Lower lobe of right lung (tissue), 2 donors: Measurements from ENCODE around the gene HLTF. TPM values are rescaled to one million over a fixed set of nuclear protein-coding genes. Genes with fewer than 3 reads are reported as not detected.

Source experiments
- ATAC-seq, 2 donors: fragments of 200-7000 bp; cut with Tn5 transposase; one replicate each; pipeline ENCODE4 v1.9.1; 2020 to 2022; ENCODE audit warnings: mild to moderate bottlenecking in 2 of 2, moderate library complexity in 2 of 2
- DNase-seq: peaks from one replicate; pipeline ENCODE4 v3.0.0-alpha.2; 2020
- H3K27ac ChIP-seq: fragments of 200-600 bp; one replicate; pipeline ENCODE4 v1.8.0; 2022
- H3K27me3 ChIP-seq: fragments of 200-600 bp; one replicate; pipeline ENCODE4 v1.8.0; 2022; ENCODE audit warnings: low read depth
- H3K36me3 ChIP-seq: fragments of 200-600 bp; one replicate; pipeline ENCODE4 v1.8.0; 2022; ENCODE audit warnings: mild to moderate bottlenecking
- H3K4me1 ChIP-seq: fragments of 200-600 bp; one replicate; pipeline ENCODE4 v1.8.0; 2022
- H3K4me3 ChIP-seq: fragments of 200-600 bp; one replicate; pipeline ENCODE4 v1.8.0; 2022; ENCODE audit warnings: mild to moderate bottlenecking
- H3K9me3 ChIP-seq: fragments of 200-600 bp; one replicate; pipeline ENCODE4 v1.8.0; 2022
- CTCF ChIP-seq: fragments of 200-600 bp; IDR thresholded peaks from one replicate; pipeline ENCODE4 v1.8.0; 2022; ENCODE audit warnings: antibody characterized with exemption, mild to moderate bottlenecking
- intact Hi-C: fragments of 100-400 bp; cut with DNase I; formaldehyde crosslinking; loops from one replicate; pipeline ENCODE4 v1.11.0; 2022
- total RNA-seq: library from RNA; stranded (reverse); fragmentation: NEBNext Ultra II Directional; extraction: Animal tissue kit (Norgen Biotek cat#: 25700); gene quantifications from one replicate; pipeline ENCODE4 v1.2.1, GENCODE V29; 2021
- donor health status: DM: no; HTN: yes; CAD: no; lungs with severe emphysema.

The HLTF gene
- total RNA-seq, 1 donor from 2014 or later = 18.5 TPM

- no peak for TF ChIP-seq CTCF
- intact Hi-C loops = loop anchor here (5.0 kb wide), 1 partner anchor 149 kb away; no protein-coding TSS in a partner anchor
These were observed 36.6 kb upstream of the HLTF start for GRCh38 chr3:149122721-149123578.

GRCh38 chr3:149120051-149120972 is 34.0 kb upstream of the HLTF start:
- TF ChIP-seq CTCF = peak; percentile 60

More at GRCh38 chr3:149122721-149123578, 36.6 kb upstream of the HLTF start:
- H3K27ac ChIP-seq = no peak overlapping the region
- no peaks in the 10 kb centered on the region for H3K9me3 ChIP-seq
- H3K4me1 ChIP-seq = peaks cover 5% of the 10 kb centered on the region
- no peak for DNase-seq
- H3K36me3 ChIP-seq = no peaks in the 10 kb centered on the region
- H3K4me3 ChIP-seq = no peak overlapping the region
- H3K27me3 ChIP-seq = no peaks in the 10 kb centered on the region
- ATAC-seq = no peak

GRCh38 chr3:149119466-149119865 is 33.1 kb upstream of the HLTF start:
- no peaks in the 10 kb centered on the region for H3K36me3 ChIP-seq
- peaks cover 4% of the 10 kb centered on the region for H3K4me1 ChIP-seq
- H3K4me3 ChIP-seq = no peak overlapping the region
- no peak for DNase-seq
- H3K27ac ChIP-seq = no peak overlapping the region
- intact Hi-C loops = no loop called here
- H3K9me3 ChIP-seq = no peaks in the 10 kb centered on the region
- ATAC-seq = no peak
- H3K27me3 ChIP-seq = no peaks in the 10 kb centered on the region
- TF ChIP-seq CTCF = no peak

More at GRCh38 chr3:149120051-149120972, 34.0 kb upstream of the HLTF start:
- DNase-seq = no peak
- H3K4me3 ChIP-seq = no peak overlapping the region
- H3K36me3 ChIP-seq = no peaks in the 10 kb centered on the region
- no peak overlapping the region for H3K27ac ChIP-seq
- intact Hi-C loops = loop anchor here (5.0 kb wide), 1 partner anchor 152 kb away; no protein-coding TSS in a partner anchor
- no peaks in the 10 kb centered on the region for H3K9me3 ChIP-seq
- peak; percentile 83 to 91 for ATAC-seq
- H3K4me1 ChIP-seq = peaks cover 4% of the 10 kb centered on the region
- no peaks in the 10 kb centered on the region for H3K27me3 ChIP-seq

GRCh38 chr3:149118724-149119123 is 32.4 kb upstream of the HLTF start:
- Histone ChIP-seq H3K4me3 (no peak overlapping the region), H3K27ac (no peak overlapping the region), H3K9me3 (no peaks in the 10 kb centered on the region), H3K4me1 (peaks cover 4% of the 10 kb centered on the region), H3K27me3 (no peaks in the 10 kb centered on the region), H3K36me3 (no peaks in the 10 kb centered on the region)
- DNase-seq (no peak), ATAC-seq (no peak)
- TF ChIP-seq CTCF = no peak
- intact Hi-C loops = no loop called here

GRCh38 chr3:149115114-149115513 is 28.8 kb upstream of the HLTF start:
- no peak for TF ChIP-seq CTCF
- no peak overlapping the region for H3K27ac ChIP-seq
- no peaks in the 10 kb centered on the region for H3K27me3 ChIP-seq
- ATAC-seq (no peak), DNase-seq (no peak)
- no peaks in the 10 kb centered on the region for H3K9me3 ChIP-seq
- intact Hi-C loops = no loop called here
- H3K4me1 ChIP-seq = peaks cover under 1% of the 10 kb centered on the region
- H3K4me3 ChIP-seq = no peak overlapping the region
- no peaks in the 10 kb centered on the region for H3K36me3 ChIP-seq
